Stomach (tissue), 9 donors: Measurements from ENCODE around the gene C1orf141. TPM values are rescaled to one million over a fixed set of nuclear protein-coding genes. Genes with fewer than 3 reads are reported as not detected.

ENCODE experiments used
- DNase-seq, 2 donors: peaks; one replicate each; pipeline versions ENCODE4 v3.0.0 to v3.0.0-alpha.2; 2013 to 2019
- H3K27ac ChIP-seq, 5 donors: fragments of 200-600 bp in 4 of 5; sonication (generic) in 4 of 5; one replicate each; pipeline ENCODE4 v1.5.1; 2013 to 2019; ENCODE audit warnings: mild to moderate bottlenecking in 1 of 5, moderate library complexity in 1 of 5
- H3K27me3 ChIP-seq, 3 donors: fragments of 200-600 bp; sonication (generic); one replicate each; pipeline ENCODE4 v1.5.1; 2017 to 2019; ENCODE audit warnings: mixed run types in 1 of 3
- H3K36me3 ChIP-seq, 4 donors: fragments of 200-600 bp; sonication (generic); 1 replicate in 3 of 4; 2 replicates in 1 of 4; pipeline ENCODE4 v1.5.1; 2016 to 2019
- H3K4me1 ChIP-seq, 4 donors: fragments of 200-600 bp; sonication (generic); one replicate each; pipeline ENCODE4 v1.5.1; 2016 to 2019
- H3K4me3 ChIP-seq, 4 donors: fragments of 200-600 bp; sonication (generic) in 3 of 4; one replicate each; pipeline ENCODE4 v1.5.1; 2016 to 2019; ENCODE audit warnings: mild to moderate bottlenecking in 1 of 4
- H3K9me3 ChIP-seq, 4 donors: fragments of 200-600 bp; sonication (generic); one replicate each; pipeline ENCODE4 v1.5.1; 2016 to 2019
- CTCF ChIP-seq, 7 experiments: fragments of 450-650 bp in 4 of 7; fragments of 200-600 bp in 3 of 7; sonication (generic) in 3 of 7; IDR thresholded peaks; one replicate each; pipeline ENCODE4 v1.5.1; 2016 to 2019; ENCODE audit warnings: antibody characterized with exemption in 7 of 7, control low read depth in 2 of 7, mild to moderate bottlenecking in 1 of 7
- EP300 ChIP-seq: sonication (generic); formaldehyde crosslinking; IDR thresholded peaks from one replicate; pipeline ENCODE4 v1.6.1; 2017; ENCODE audit warnings: antibody characterized with exemption
- POLR2A ChIP-seq, 4 donors: fragments of 450-650 bp; IDR thresholded peaks; one replicate each; pipeline ENCODE4 v1.6.1; 2016; ENCODE audit warnings: antibody characterized with exemption in 4 of 4, control low read depth in 2 of 4, mild to moderate bottlenecking in 1 of 4, moderate library complexity in 1 of 4
- POLR2AphosphoS5 ChIP-seq, 3 donors: sonication (generic); formaldehyde crosslinking; IDR thresholded peaks; one replicate each; pipeline ENCODE4 v1.6.1; 2016; ENCODE audit warnings: antibody characterized with exemption in 3 of 3
- WGBS, 5 donors: extraction: QIAGEN DNeasy Blood & Tissue Kit in 3 of 5; methylation state at CpG; one replicate each; pipeline versions ENCODE4 v1.1.5 to v1.1.7; 2013 to 2018; 5-methylcytosine and 5-hydroxymethylcytosine counted together
- intact Hi-C: fragments of 100-400 bp; cut with DNase I; formaldehyde crosslinking; loops from one replicate; pipeline ENCODE4 v1.15.1; 2023; ENCODE audit warnings: low total_unique reads
- polyA plus RNA-seq, 3 donors: library from polyadenylated mRNA; stranded (reverse); fragments of 200-250 nt; gene quantifications; one replicate each; pipeline ENCODE4 v1.2.3, GENCODE V29; 2013
- total RNA-seq, 5 donors: library from RNA; depleted of rRNA; stranded (reverse); fragments of >200 nt; gene quantifications; one replicate each; pipeline versions ENCODE4 v1.1.0 to v1.2.3, GENCODE V29; 2014 to 2016
- donor health status: healthy with polysubstance abuse.
- donor health status: Bipolar disorder and iron deficiency.
- donor health status: healthy.

Gene C1orf141
- total and polyA plus RNA-seq, 8 donors = not detected

GRCh38 chr1:67169496-67169895, 34.7 kb upstream of the C1orf141 start:
- no peak for TF ChIP-seq EP300
- 48 to 68% (median 56%) methylated on average over 2 of the region's 2 CpGs for WGBS, 5 donors
- DNase-seq = no peak
- Histone ChIP-seq H3K27ac (no peak overlapping the region), H3K36me3 (no peaks in the 10 kb centered on the region), H3K9me3 (no peaks in the 10 kb centered on the region), H3K4me3 (no peak overlapping the region), H3K4me1 (peaks cover 0 to 9% (median 0%) of the 10 kb centered on the region in 4 donors), H3K27me3 (no peaks in the 10 kb centered on the region)
- intact Hi-C loops = no loop called here

GRCh38 chr1:67166196-67166595, 31.4 kb upstream of the C1orf141 start, which contains the start of gene IL23R:
Gene IL23R (plus strand): TSS chr1:67166454. CDS start chr1:67168121, 1,667 bp downstream.
- Histone ChIP-seq H3K27ac (no peak within 1 kb of the TSS), H3K9me3 (no peaks in the 10 kb centered on the region), H3K4me1 (peaks cover 0 to 9% (median 0%) of the 10 kb centered on the region in 4 donors), H3K27me3 (no peaks in the 10 kb centered on the region), H3K36me3 (no peaks in the 10 kb centered on the region), H3K4me3 (no peak within 1 kb of the TSS)
- intact Hi-C loops = no loop called here
- TF ChIP-seq CTCF (IDR thresholded peaks at IDR 0.05) = no peak
- TF ChIP-seq EP300 = no peak
- TF ChIP-seq POLR2AphosphoS5 (IDR thresholded peaks at IDR 0.05) = no peak
- TF ChIP-seq POLR2A (IDR thresholded peaks at IDR 0.05) = no peak
- peak in 1 of 2 donors; percentile 40 for DNase-seq
- WGBS, 5 donors = 74 to 84% (median 77%) methylated on average over 4 of the region's 4 CpGs

GRCh38 chr1:67165468-67166041, 30.8 kb upstream of the C1orf141 start:
- intact Hi-C loops = no loop called here
- peaks cover 0 to 9% (median 0%) of the 10 kb centered on the region in 4 donors for H3K4me1 ChIP-seq
- WGBS, 5 donors = 90 to 96% (median 94%) methylated on average over 4 of the region's 4 CpGs

GRCh38 chr1:67162954-67163353, 28.2 kb upstream of the C1orf141 start:
- no peaks in the 10 kb centered on the region for H3K9me3 ChIP-seq
- H3K27ac ChIP-seq = no peak overlapping the region
- no peaks in the 10 kb centered on the region for H3K27me3 ChIP-seq
- H3K36me3 ChIP-seq = no peaks in the 10 kb centered on the region
- WGBS, 5 donors = 77 to 83% (median 78%) methylated on average over 2 of the region's 2 CpGs
- H3K4me3 ChIP-seq = no peak overlapping the region
- intact Hi-C loops = no loop called here
- TF ChIP-seq POLR2AphosphoS5 (IDR thresholded peaks at IDR 0.05) (no peak), CTCF (IDR thresholded peaks at IDR 0.05) (no peak), POLR2A (IDR thresholded peaks at IDR 0.05) (no peak), EP300 (no peak)
- no peak for DNase-seq
- H3K4me1 ChIP-seq = no peaks in the 10 kb centered on the region

More at GRCh38 chr1:67165468-67166041, 30.8 kb upstream of the C1orf141 start:
- TF ChIP-seq POLR2AphosphoS5 (IDR thresholded peaks at IDR 0.05) = no peak
- Histone ChIP-seq H3K36me3 (no peaks in the 10 kb centered on the region), H3K27me3 (no peaks in the 10 kb centered on the region), H3K4me3 (no peak overlapping the region), H3K27ac (no peak overlapping the region), H3K9me3 (no peaks in the 10 kb centered on the region)
- DNase-seq = no peak

- H3K27ac ChIP-seq = no peak overlapping the region
- no peak overlapping the region for H3K4me3 ChIP-seq
- intact Hi-C loops = loop anchor here (5.0 kb wide), 1 partner anchor 397 kb away; no protein-coding TSS in a partner anchor
- H3K36me3 ChIP-seq = no peaks in the 10 kb centered on the region
- H3K27me3 ChIP-seq = peaks cover 0 to 7% (median 0%) of the 10 kb centered on the region in 3 donors
- no peaks in the 10 kb centered on the region for H3K4me1 ChIP-seq
- TF ChIP-seq POLR2AphosphoS5 (IDR thresholded peaks at IDR 0.05) (no peak), POLR2A (IDR thresholded peaks at IDR 0.05) (no peak), EP300 (no peak), CTCF (IDR thresholded peaks at IDR 0.05) (no peak)
- H3K9me3 ChIP-seq = no peaks in the 10 kb centered on the region
- WGBS, 5 donors = 62 to 74% (median 68%) methylated on average over 2 of the region's 2 CpGs
- no peak for DNase-seq
Measured at GRCh38 chr1:67159233-67159632, 24.5 kb upstream of the C1orf141 start.
